Measurements from ENCODE around the gene ELFN1.

Gene ELFN1

DNA sequence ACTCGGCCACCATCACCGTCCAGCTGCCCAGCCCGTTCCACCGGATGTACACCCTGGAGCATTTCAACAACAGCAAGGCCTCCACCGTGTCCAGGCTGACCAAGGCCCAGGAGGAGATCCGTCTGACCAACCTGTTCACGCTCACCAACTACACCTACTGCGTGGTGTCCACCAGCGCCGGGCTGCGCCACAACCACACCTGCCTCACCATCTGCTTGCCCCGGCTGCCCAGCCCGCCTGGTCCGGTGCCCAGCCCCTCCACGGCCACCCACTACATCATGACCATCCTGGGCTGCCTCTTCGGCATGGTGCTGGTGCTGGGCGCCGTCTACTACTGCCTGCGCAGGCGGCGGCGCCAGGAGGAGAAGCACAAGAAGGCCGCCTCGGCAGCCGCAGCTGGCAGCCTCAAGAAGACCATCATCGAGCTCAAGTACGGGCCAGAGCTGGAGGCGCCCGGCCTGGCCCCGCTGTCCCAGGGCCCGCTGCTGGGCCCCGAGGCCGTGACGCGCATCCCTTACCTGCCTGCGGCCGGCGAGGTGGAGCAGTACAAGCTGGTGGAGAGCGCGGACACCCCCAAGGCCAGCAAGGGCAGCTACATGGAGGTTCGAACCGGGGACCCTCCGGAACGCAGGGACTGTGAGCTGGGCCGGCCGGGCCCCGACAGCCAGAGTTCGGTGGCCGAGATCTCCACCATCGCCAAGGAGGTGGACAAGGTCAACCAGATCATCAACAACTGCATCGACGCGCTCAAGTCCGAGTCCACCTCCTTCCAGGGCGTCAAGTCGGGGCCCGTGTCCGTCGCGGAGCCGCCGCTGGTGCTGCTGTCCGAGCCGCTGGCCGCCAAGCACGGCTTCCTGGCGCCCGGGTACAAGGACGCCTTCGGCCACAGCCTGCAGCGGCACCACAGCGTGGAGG is 75.8 kb downstream of the ELFN1 start:
- H3K27ac ChIP-seq (ENCODE audit: low read length) = no peak overlapping the region
- H3K9ac ChIP-seq (ENCODE audit: low read length) = no peak overlapping the region
- no peaks in the 10 kb centered on the region for H3K4me1 ChIP-seq (ENCODE audit: control insufficient read depth, low read depth, low read length)
- H3K9me3 ChIP-seq (ENCODE audit: control insufficient read depth, low read depth, low read length) = no peaks in the 10 kb centered on the region
- H3K36me3 ChIP-seq (ENCODE audit: control insufficient read depth, low read depth, low read length) = no peaks in the 10 kb centered on the region
- no peak overlapping the region for H3K4me3 ChIP-seq (ENCODE audit: low read length)
- H3K27me3 ChIP-seq (ENCODE audit: control insufficient read depth, insufficient read depth, low read length) = no peaks in the 10 kb centered on the region

DNA sequence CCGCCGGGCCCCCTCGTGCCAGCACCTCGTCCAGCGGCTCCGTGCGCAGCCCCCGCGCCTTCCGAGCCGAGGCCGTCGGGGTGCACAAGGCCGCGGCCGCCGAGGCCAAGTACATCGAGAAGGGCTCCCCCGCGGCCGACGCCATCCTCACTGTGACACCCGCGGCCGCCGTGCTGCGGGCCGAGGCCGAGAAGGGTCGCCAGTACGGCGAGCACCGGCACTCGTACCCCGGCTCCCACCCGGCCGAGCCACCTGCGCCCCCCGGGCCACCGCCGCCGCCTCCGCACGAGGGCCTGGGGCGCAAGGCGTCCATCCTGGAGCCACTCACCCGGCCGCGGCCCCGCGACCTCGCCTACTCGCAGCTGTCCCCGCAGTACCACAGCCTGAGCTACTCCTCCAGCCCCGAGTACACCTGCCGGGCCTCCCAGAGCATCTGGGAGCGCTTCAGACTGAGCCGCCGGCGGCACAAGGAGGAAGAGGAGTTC is 76.5 kb downstream of the ELFN1 start:
- Histone ChIP-seq H3K9ac (ENCODE audit: low read length) (no peak overlapping the region), H3K27ac (ENCODE audit: low read length) (no peak overlapping the region), H3K4me3 (ENCODE audit: low read length) (no peak overlapping the region), H3K36me3 (ENCODE audit: control insufficient read depth, low read depth, low read length) (no peaks in the 10 kb centered on the region), H3K9me3 (ENCODE audit: control insufficient read depth, low read depth, low read length) (no peaks in the 10 kb centered on the region), H3K4me1 (ENCODE audit: control insufficient read depth, low read depth, low read length) (no peaks in the 10 kb centered on the region), H3K27me3 (ENCODE audit: control insufficient read depth, insufficient read depth, low read length) (no peaks in the 10 kb centered on the region)

- Histone ChIP-seq H3K9me3 (ENCODE audit: control insufficient read depth, low read depth, low read length) (no peaks in the 10 kb centered on the region), H3K36me3 (ENCODE audit: control insufficient read depth, low read depth, low read length) (no peaks in the 10 kb centered on the region), H3K4me1 (ENCODE audit: control insufficient read depth, low read depth, low read length) (no peaks in the 10 kb centered on the region), H3K4me3 (ENCODE audit: low read length) (no peak overlapping the region), H3K27ac (ENCODE audit: low read length) (no peak overlapping the region), H3K27me3 (ENCODE audit: control insufficient read depth, insufficient read depth, low read length) (no peaks in the 10 kb centered on the region), H3K9ac (ENCODE audit: low read length) (no peak overlapping the region)
Observed at GRCh38 chr7:1747004-1747801, 77.1 kb downstream of the ELFN1 start.

GRCh38 chr7:1748076-1748838 is 78.2 kb downstream of the ELFN1 start:
- H3K4me3 ChIP-seq (ENCODE audit: low read length) = no peak overlapping the region
- H3K4me1 ChIP-seq (ENCODE audit: control insufficient read depth, low read depth, low read length) = no peaks in the 10 kb centered on the region
- no peak overlapping the region for H3K27ac ChIP-seq (ENCODE audit: low read length)
- H3K9me3 ChIP-seq (ENCODE audit: control insufficient read depth, low read depth, low read length) = no peaks in the 10 kb centered on the region
- peaks cover 4% of the 10 kb centered on the region for H3K27me3 ChIP-seq (ENCODE audit: control insufficient read depth, insufficient read depth, low read length)
- H3K9ac ChIP-seq (ENCODE audit: low read length) = no peak overlapping the region
- H3K36me3 ChIP-seq (ENCODE audit: control insufficient read depth, low read depth, low read length) = no peaks in the 10 kb centered on the region

GRCh38 chr7:1748839-1749173 is 78.7 kb downstream of the ELFN1 start:
- H3K27ac ChIP-seq (ENCODE audit: low read length) = no peak overlapping the region
- H3K4me3 ChIP-seq (ENCODE audit: low read length) = no peak overlapping the region
- H3K9ac ChIP-seq (ENCODE audit: low read length) = no peak overlapping the region
- no peaks in the 10 kb centered on the region for H3K9me3 ChIP-seq (ENCODE audit: control insufficient read depth, low read depth, low read length)
- peaks cover 4% of the 10 kb centered on the region for H3K27me3 ChIP-seq (ENCODE audit: control insufficient read depth, insufficient read depth, low read length)
- H3K36me3 ChIP-seq (ENCODE audit: control insufficient read depth, low read depth, low read length) = no peaks in the 10 kb centered on the region
- no peaks in the 10 kb centered on the region for H3K4me1 ChIP-seq (ENCODE audit: control insufficient read depth, low read depth, low read length)

GRCh38 chr7:1749351-1749863 is 79.3 kb downstream of the ELFN1 start:
- no peak overlapping the region for H3K9ac ChIP-seq (ENCODE audit: low read length)
- H3K4me1 ChIP-seq (ENCODE audit: control insufficient read depth, low read depth, low read length) = no peaks in the 10 kb centered on the region
- H3K27ac ChIP-seq (ENCODE audit: low read length) = no peak overlapping the region
- peaks cover 4% of the 10 kb centered on the region for H3K27me3 ChIP-seq (ENCODE audit: control insufficient read depth, insufficient read depth, low read length)
- H3K9me3 ChIP-seq (ENCODE audit: control insufficient read depth, low read depth, low read length) = no peaks in the 10 kb centered on the region
- H3K4me3 ChIP-seq (ENCODE audit: low read length) = no peak overlapping the region
- H3K36me3 ChIP-seq (ENCODE audit: control insufficient read depth, low read depth, low read length) = no peaks in the 10 kb centered on the region

- Histone ChIP-seq H3K27ac (ENCODE audit: low read length) (no peak overlapping the region), H3K27me3 (ENCODE audit: control insufficient read depth, insufficient read depth, low read length) (peaks cover 6% of the 10 kb centered on the region), H3K36me3 (ENCODE audit: control insufficient read depth, low read depth, low read length) (no peaks in the 10 kb centered on the region), H3K4me1 (ENCODE audit: control insufficient read depth, low read depth, low read length) (no peaks in the 10 kb centered on the region), H3K9ac (ENCODE audit: low read length) (no peak overlapping the region), H3K4me3 (ENCODE audit: low read length) (no peak overlapping the region), H3K9me3 (ENCODE audit: control insufficient read depth, low read depth, low read length) (no peaks in the 10 kb centered on the region)
Observed at GRCh38 chr7:1749864-1750466, 79.9 kb downstream of the ELFN1 start.

DNA sequence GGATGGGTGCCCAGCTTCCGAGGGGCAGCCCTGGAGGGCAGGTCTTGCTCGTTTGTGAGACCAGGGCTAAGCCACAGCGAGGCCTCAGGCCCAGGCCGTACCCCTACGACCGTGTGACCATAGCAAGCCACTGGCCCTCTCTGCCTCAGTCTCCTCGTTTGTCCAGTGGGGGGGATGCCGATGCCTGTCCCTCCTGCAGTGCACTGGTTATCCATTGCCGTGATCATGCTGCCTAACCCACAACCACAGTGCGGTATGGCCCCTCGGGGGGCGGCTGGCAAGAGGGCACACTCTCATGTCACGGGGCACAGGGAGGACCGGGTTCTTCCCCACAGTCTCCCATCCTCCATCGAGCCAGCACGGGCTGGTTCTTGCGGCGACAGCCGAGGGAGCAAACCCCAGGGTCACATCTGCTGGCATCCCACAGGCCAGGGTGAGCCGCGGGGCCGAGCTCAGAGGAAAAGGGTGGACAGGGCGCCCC is 80.5 kb downstream of the ELFN1 start:
- no peak overlapping the region for H3K9ac ChIP-seq (ENCODE audit: low read length)
- no peak overlapping the region for H3K4me3 ChIP-seq (ENCODE audit: low read length)
- H3K27me3 ChIP-seq (ENCODE audit: control insufficient read depth, insufficient read depth, low read length) = peaks cover 12% of the 10 kb centered on the region
- no peak overlapping the region for H3K27ac ChIP-seq (ENCODE audit: low read length)
- no peaks in the 10 kb centered on the region for H3K9me3 ChIP-seq (ENCODE audit: control insufficient read depth, low read depth, low read length)
- H3K36me3 ChIP-seq (ENCODE audit: control insufficient read depth, low read depth, low read length) = no peaks in the 10 kb centered on the region
- peaks cover 3% of the 10 kb centered on the region for H3K4me1 ChIP-seq (ENCODE audit: control insufficient read depth, low read depth, low read length)

DNA sequence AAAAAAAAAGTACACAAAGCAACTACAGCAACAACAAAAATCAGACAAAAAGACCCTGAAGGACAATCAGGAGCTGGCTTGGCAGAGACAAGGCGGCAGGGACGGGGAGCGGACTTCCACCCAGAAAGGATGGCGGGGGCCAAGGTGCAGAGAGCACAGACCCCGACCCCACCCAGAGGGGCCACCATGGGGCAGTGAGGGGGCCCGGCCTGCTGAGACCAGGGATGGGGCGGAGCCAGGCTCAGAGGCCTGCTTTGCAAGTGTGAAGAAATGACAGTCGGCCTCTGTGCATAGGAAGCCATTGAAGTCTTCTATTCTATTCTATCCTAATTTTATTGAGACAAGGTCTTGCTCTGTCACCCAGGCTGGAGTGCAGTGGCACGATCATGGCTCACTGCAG is 82.0 kb downstream of the ELFN1 start:
- no peak overlapping the region for H3K27ac ChIP-seq (ENCODE audit: low read length)
- H3K9me3 ChIP-seq (ENCODE audit: control insufficient read depth, low read depth, low read length) = no peaks in the 10 kb centered on the region
- peaks cover 20% of the 10 kb centered on the region for H3K27me3 ChIP-seq (ENCODE audit: control insufficient read depth, insufficient read depth, low read length)
- H3K4me3 ChIP-seq (ENCODE audit: low read length) = no peak overlapping the region
- H3K4me1 ChIP-seq (ENCODE audit: control insufficient read depth, low read depth, low read length) = peaks cover 10% of the 10 kb centered on the region
- no peaks in the 10 kb centered on the region for H3K36me3 ChIP-seq (ENCODE audit: control insufficient read depth, low read depth, low read length)
- H3K9ac ChIP-seq (ENCODE audit: low read length) = no peak overlapping the region

DNA sequence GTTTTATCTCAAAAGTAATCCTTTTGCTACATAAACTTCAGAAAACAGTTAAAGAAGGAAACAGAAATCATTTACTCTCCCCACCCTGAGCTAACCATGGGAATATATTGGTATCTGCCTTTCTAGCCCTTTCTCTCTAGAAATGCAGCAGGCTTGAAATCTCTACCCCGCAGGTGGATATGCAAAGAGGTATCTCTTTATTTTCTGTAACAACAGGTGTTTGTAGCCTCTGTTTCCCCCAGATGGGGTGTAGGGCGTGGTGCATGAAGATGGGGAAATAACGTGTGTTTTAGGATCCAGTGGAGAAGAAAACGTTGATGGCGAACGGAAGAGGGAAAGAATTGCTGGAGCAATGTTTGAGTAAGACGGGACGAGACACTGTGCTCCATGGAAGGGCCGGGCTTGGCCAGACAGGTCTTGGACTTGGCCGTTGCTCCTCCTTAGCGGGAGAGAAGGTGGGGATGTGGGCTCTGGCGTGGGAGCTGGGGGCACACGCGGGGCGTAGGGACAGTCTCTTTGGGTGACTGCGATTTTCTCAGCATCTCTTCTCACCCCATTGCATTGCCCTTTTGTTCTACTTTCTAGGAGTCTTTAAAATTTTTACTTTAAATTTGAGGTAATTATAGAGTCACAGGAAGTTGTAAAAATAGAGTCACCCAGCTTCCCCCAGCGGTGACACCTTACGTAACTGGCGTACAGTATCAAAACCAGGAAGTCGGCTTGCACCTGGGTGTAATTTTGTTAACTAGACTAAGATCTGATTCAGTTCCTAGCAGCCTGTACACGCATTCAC is 82.9 kb downstream of the ELFN1 start:
- Histone ChIP-seq H3K4me1 (ENCODE audit: control insufficient read depth, low read depth, low read length) (peaks cover 10% of the 10 kb centered on the region), H3K27ac (ENCODE audit: low read length) (no peak overlapping the region)

More for the DNA sequence above, 82.9 kb downstream of the ELFN1 start:
- peaks cover 27% of the 10 kb centered on the region for H3K27me3 ChIP-seq (ENCODE audit: control insufficient read depth, insufficient read depth, low read length)
- H3K4me3 ChIP-seq (ENCODE audit: low read length) = no peak overlapping the region
- H3K9ac ChIP-seq (ENCODE audit: low read length) = no peak overlapping the region
- H3K9me3 ChIP-seq (ENCODE audit: control insufficient read depth, low read depth, low read length) = no peaks in the 10 kb centered on the region
- H3K36me3 ChIP-seq (ENCODE audit: control insufficient read depth, low read depth, low read length) = no peaks in the 10 kb centered on the region

All from iPS-18a (cell line).